Tibial nerve (tissue), 4 donors: ENCODE results near the gene CCDC171.

Experiments used
- CTCF ChIP-seq, 5 experiments: fragments of 200-600 bp in 3 of 5; fragments of 450-650 bp in 2 of 5; sonication (generic) in 3 of 5; IDR thresholded peaks; one replicate each; pipeline ENCODE4 v1.5.1; 2016 to 2019; ENCODE audit warnings: antibody characterized with exemption in 5 of 5, mild to moderate bottlenecking in 3 of 5, moderate library complexity in 2 of 5
- EP300 ChIP-seq, 2 donors: sonication (generic); formaldehyde crosslinking; IDR thresholded peaks; one replicate each; pipeline ENCODE4 v1.6.1; 2017; ENCODE audit warnings: antibody characterized with exemption in 2 of 2, mild to moderate bottlenecking in 1 of 2
- POLR2A ChIP-seq, 2 donors: fragments of 450-650 bp; IDR thresholded peaks; one replicate each; pipeline ENCODE4 v1.6.1; 2017; ENCODE audit warnings: antibody characterized with exemption in 2 of 2, mild to moderate bottlenecking in 2 of 2, moderate library complexity in 2 of 2

GRCh38 chr9:16012621-16013020 lies 459.8 kb downstream of the CCDC171 start:
- TF ChIP-seq CTCF (IDR thresholded peaks at IDR 0.05): no peak
- TF ChIP-seq POLR2A (IDR thresholded peaks at IDR 0.05): no peak
- no peak for TF ChIP-seq EP300 (IDR thresholded peaks at IDR 0.05)
